GM12872 (cell line): ENCODE data around the gene CD4.

Experiments
- TF ChIP-seq, protein P1 (sequence below): IDR thresholded peaks from 3 replicates; pipeline ENCODE4 v1.5.1; 2011; ENCODE audit warnings: low read depth, mild to moderate bottlenecking, low read length, moderate library complexity; ENCODE audit not compliant: insufficient read depth

CD4 gene

DNA sequence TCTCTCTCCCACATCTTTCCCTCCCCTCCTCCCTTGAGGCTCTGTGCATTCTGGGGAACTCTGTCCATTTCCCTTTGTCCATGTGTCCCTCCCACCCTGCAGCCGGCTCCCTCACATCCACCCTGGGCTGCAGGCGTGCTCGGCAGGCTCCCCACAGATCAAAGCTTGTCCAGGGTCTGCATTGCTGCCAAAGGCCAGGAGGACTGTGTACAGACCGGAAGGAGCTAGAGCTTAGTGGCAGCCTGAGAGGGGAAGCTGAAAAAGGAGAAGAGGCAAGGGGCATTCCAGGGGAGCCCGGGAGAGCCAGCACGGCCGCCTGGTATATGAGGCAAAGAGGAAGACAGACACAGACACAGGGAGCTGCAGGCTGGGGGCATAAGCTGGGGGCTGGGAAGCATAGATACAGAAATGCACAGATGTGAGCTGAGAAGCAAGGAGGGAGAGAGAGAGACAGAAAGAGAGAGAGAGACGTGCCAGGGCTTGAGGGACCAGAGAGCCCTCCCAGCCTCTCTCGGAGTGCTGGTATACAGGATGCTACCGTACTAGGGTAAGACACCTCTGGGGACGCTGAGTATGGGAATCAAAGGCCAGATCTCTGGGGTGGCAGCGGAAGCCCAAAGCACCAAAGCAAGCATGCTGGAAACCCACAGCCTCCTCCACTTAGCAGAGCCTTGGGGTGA is 3.3 kb downstream of the CD4 start:
- TF ChIP-seq, protein P1, sequence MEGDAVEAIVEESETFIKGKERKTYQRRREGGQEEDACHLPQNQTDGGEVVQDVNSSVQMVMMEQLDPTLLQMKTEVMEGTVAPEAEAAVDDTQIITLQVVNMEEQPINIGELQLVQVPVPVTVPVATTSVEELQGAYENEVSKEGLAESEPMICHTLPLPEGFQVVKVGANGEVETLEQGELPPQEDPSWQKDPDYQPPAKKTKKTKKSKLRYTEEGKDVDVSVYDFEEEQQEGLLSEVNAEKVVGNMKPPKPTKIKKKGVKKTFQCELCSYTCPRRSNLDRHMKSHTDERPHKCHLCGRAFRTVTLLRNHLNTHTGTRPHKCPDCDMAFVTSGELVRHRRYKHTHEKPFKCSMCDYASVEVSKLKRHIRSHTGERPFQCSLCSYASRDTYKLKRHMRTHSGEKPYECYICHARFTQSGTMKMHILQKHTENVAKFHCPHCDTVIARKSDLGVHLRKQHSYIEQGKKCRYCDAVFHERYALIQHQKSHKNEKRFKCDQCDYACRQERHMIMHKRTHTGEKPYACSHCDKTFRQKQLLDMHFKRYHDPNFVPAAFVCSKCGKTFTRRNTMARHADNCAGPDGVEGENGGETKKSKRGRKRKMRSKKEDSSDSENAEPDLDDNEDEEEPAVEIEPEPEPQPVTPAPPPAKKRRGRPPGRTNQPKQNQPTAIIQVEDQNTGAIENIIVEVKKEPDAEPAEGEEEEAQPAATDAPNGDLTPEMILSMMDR, result no peak

DNA sequence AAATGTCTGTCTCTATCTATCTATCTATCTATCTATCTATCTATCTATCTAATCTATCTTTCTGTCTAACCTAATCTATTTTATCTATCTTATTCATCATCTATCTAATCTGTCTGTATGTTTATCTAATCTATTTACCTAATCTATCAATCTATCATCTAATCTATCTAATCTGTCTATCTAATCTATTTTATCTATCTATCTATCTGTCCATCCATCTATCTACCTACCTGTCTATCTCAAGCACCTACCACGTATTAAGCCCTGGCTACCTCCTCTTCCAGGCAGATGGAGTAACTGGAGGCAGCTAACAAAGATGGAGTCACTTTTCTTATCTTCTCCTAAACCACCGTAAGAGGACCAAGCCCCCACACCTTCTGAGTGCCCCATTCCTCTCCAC is 5.8 kb downstream of the CD4 start:
- TF ChIP-seq, protein P1, result no peak

DNA sequence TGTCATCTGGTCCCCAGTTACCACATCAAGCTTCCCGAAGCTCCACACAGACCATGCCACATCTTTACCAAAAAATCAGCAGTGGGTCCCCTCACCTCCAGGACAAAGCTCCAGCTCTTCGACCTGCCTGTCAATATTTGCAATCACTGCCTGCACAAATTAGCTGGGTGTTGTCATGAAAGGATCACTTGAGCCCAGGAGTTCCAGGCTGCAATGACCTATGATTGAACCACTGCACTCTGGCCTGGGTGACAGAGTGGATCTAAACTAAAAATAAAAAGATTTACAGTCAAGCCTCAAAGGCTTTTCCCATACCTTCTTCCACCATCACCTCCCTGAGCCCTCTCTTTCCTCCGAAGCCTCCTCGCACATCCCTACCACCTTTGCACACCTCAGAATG is 7.2 kb downstream of the CD4 start:
- TF ChIP-seq, protein P1, result no peak

DNA sequence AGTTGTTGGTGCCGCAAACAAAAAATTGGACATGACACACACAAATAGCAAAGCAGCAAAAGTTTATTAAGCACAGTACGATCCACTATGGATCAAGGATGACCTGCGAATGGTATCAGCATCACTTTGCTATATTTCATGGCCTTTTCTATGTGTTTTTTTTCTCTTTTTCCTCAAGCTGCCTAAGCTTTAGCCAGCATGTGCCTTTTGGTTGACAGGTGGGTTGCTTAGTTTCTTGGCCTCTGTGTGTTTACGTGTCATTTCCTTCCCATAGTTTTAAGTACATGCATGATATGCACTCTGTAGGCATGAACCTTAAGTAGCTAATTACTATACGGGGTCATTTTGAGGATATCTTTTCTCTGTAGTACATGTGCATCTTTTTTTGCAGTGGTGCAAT is 9.8 kb downstream of the CD4 start:
- TF ChIP-seq, protein P1, result no peak

DNA sequence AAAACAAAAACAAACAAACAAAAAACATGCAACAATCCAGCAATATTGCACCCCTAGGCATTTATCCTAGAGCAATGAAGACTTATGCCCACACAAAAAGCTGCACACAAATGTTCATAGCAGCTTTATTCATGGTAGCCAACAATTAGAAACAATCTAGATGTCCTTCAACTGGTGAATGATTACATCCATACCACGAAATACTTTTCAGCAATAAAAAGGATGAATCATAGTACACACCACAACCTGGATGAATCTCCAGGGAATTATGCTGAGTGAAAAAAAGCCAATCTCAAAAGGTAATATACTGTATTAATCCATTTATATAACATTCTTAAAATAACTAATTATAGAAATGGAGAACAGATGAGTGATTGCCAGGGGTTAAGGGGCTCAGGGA is 17.8 kb downstream of the CD4 start:
- TF ChIP-seq, protein P1, result no peak

DNA sequence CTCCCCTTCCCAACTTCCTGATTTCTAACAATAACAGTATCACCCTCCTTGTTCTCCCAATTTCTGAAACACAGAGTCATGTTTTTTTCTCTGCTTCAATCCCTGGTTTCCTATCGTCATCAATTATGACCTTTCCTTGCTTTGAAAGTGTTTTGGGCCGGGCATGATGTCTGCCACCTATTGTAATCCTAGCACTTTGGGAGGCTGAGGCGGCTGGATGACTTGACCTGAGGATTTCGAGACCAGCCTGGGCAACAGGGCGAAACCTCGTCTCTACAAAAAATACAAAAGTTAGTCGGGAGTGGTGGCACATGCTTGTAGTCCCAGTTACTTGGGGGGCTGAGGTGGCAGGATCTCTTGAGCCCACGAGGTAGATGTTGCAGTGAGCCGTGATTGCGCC is 19.7 kb downstream of the CD4 start:
- TF ChIP-seq, protein P1, result no peak

DNA sequence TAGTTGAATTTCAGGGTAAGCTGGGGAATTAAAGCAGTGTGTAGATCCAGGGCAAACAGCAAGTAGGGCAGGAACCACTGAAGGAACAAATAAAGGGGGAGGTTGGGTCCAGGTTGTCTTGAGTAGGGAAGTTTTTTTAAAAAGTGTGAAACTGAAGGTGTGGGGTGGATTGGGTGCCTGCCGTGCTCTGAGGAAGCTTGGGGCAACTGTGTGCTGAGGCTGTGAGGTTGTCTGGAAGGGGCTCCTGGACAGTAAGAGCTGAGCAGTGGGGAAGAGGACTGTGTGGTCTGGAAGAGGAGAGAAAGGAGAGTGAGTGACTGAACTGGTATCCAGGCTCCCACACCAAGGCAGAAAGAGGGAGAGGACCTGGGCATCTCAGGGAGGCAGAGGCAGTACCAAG is 21.4 kb downstream of the CD4 start:
- TF ChIP-seq, protein P1, result no peak
